GM21447 (cell line): ENCODE results near the gene TMEM242.
"Not testable (repeated sequence)": the region's sequence is repeated elsewhere in the genome, so short reads cannot be mapped to it uniquely, and the experiment has no call there.

Source experiments
- ATAC-seq: cut with Tn5 transposase; IDR thresholded peaks from one replicate; pipeline ENCODE4 v1.9.1; 2021; ENCODE audit not compliant: unreplicated experiment

TMEM242 gene

GRCh38 chr6:157323255-157323965 is at the start of gene TMEM242:
TSS of gene TMEM242 (minus strand) at chr6:157323519. CDS start at chr6:157323499, 20 bp downstream.
- ATAC-seq: peak; percentile 87

GRCh38 chr6:157372501-157373280 is 49.4 kb upstream of the TMEM242 start:
- no peak for ATAC-seq

GRCh38 chr6:157370755-157371154 is 47.4 kb upstream of the TMEM242 start:
- no peak for ATAC-seq

GRCh38 chr6:157368359-157369049 is 45.2 kb upstream of the TMEM242 start:
- no peak for ATAC-seq

- ATAC-seq: no peak
These were observed 43.3 kb upstream of the TMEM242 start for GRCh38 chr6:157366648-157367047.

- no peak for ATAC-seq
These were observed 41.4 kb upstream of the TMEM242 start for GRCh38 chr6:157364705-157365104.

- no peak for ATAC-seq
These were observed 38.6 kb upstream of the TMEM242 start for GRCh38 chr6:157361886-157362285.

- ATAC-seq: no peak
These were observed 35.0 kb upstream of the TMEM242 start for GRCh38 chr6:157358287-157358686.

GRCh38 chr6:157346373-157346772 is 23.1 kb upstream of the TMEM242 start:
- no peak for ATAC-seq

GRCh38 chr6:157343732-157344131 is 20.4 kb upstream of the TMEM242 start:
- ATAC-seq: no peak

GRCh38 chr6:157339432-157339831 is 16.1 kb upstream of the TMEM242 start:
- ATAC-seq: no peak

GRCh38 chr6:157337751-157338150 is 14.4 kb upstream of the TMEM242 start:
- no peak for ATAC-seq

- ATAC-seq: not testable (repeated sequence)
These were observed 14.0 kb upstream of the TMEM242 start for GRCh38 chr6:157337276-157337675.

- ATAC-seq: no peak
These were observed 12.5 kb upstream of the TMEM242 start for GRCh38 chr6:157335829-157336228.

- ATAC-seq: no peak
These were observed 10.6 kb upstream of the TMEM242 start for GRCh38 chr6:157333956-157334355.

- no peak for ATAC-seq
These were observed 10.2 kb upstream of the TMEM242 start for GRCh38 chr6:157333537-157333936.

GRCh38 chr6:157332813-157333212 is 9.5 kb upstream of the TMEM242 start:
- no peak for ATAC-seq

GRCh38 chr6:157330831-157331230 is 7.5 kb upstream of the TMEM242 start:
- ATAC-seq: no peak

GRCh38 chr6:157329829-157330228 is 6.5 kb upstream of the TMEM242 start:
- ATAC-seq: no peak

- no peak for ATAC-seq
These were observed 4.9 kb upstream of the TMEM242 start for GRCh38 chr6:157328108-157328692.

GRCh38 chr6:157326979-157327378 is 3.7 kb upstream of the TMEM242 start:
- no peak for ATAC-seq
